ENCODE results near the gene FAM240A.

DNA sequence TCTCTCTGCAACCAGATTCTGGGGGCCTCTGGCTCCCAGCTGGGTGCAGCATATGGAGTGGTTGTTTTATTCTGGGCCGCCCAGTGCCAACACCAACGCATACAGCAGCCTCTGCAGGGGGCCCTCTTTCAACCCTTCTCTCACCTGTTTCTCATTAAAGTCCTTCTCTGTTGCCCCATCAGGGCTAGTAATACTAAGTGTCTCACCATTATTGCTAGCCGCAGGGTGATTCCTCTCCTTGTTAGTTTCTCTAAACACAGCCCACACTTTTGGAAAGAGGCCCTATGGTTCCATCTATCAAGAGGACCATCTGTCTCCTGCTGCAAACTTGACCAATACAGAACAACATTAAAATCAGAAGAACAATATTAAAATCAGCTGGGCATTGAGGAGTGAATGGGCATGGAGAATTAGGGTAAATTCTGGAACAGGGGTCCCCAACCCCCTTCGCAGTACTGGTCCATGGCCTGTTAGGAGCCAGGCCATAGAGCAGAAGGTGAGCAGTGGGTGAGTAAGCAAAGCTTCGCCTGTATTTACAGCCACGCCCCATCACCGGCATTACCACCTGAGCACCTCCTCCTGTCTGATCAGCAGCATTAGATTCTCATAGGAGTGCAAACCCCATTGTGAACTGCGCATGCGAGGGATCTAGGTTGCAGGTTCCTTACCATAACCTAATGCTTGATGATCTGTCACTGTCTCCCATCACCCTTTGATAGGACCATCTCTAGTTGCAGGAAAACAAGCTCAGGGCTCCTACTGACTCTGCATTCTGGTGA is 44.6 kb downstream of the FAM240A start:
- TF ChIP-seq, protein P1, sequence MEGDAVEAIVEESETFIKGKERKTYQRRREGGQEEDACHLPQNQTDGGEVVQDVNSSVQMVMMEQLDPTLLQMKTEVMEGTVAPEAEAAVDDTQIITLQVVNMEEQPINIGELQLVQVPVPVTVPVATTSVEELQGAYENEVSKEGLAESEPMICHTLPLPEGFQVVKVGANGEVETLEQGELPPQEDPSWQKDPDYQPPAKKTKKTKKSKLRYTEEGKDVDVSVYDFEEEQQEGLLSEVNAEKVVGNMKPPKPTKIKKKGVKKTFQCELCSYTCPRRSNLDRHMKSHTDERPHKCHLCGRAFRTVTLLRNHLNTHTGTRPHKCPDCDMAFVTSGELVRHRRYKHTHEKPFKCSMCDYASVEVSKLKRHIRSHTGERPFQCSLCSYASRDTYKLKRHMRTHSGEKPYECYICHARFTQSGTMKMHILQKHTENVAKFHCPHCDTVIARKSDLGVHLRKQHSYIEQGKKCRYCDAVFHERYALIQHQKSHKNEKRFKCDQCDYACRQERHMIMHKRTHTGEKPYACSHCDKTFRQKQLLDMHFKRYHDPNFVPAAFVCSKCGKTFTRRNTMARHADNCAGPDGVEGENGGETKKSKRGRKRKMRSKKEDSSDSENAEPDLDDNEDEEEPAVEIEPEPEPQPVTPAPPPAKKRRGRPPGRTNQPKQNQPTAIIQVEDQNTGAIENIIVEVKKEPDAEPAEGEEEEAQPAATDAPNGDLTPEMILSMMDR (IDR thresholded peaks at IDR 0.05) = no peak
- TF ChIP-seq EP300 (IDR thresholded peaks at IDR 0.05; ENCODE audit: low read depth) (no peak), POLR2AphosphoS5 (IDR thresholded peaks at IDR 0.05) (no peak)

Measured in transverse colon (tissue), 4 donors.